NCI-H1694 (cell line): ENCODE results near the gene MYRFL.
"Not testable (repeated sequence)": the region's sequence is repeated elsewhere in the genome, so short reads cannot be mapped to it uniquely, and the experiment has no call there.

ENCODE experiments used
- DNase-seq: peaks from one replicate; lab custom pipeline; 2025; lab: John Stamatoyannopoulos, UW

Gene MYRFL

GRCh38 chr12:69824966-69825560, at the start of gene MYRFL:
Gene MYRFL (plus strand): TSS chr12:69825227. CDS start chr12:69825518, 291 bp downstream.
- no peak for DNase-seq

DNA sequence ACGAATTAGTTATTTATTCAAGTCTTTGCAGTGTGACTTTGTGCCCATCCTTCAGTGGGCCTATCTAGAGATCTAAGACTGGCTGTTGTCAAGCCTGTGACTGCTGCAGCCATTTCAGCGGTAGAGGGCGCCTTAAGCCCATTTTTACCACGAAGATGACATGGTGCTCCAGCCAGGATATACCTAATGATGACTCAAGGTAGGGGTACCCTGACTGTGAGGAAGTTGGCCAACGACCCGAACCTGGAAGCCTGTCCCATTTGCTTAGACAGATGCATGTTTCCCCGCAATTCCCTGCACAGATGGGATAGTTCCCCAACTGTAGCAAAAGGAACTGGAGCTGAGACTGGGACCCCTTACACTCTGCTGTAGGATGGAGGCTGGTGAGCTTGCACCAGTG, 45.1 kb upstream of the MYRFL start:
- no peak for DNase-seq

DNA sequence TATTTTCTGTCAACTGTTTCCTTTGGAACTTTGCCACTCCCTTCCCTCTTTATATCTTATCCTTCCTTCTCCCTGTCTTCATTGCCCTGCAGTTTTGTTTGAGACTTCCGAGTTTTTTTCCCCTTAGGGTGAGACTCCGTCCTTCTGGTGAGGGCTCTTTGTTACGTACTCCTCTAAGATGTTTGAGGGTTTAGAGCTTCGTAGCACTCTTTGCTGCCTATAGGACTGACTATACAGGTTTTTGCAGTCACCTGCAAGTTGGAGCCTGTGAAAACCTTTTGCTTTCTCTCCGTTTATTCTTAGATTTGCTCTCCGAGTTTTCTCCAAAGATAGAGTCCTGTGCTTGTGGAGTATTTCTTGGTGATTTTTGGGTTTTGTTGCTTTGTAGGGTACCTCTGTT, 41.7 kb upstream of the MYRFL start:
- no peak for DNase-seq

- DNase-seq: no peak
Observed at GRCh38 chr12:69789351-69789750, 35.7 kb upstream of the MYRFL start.

DNA sequence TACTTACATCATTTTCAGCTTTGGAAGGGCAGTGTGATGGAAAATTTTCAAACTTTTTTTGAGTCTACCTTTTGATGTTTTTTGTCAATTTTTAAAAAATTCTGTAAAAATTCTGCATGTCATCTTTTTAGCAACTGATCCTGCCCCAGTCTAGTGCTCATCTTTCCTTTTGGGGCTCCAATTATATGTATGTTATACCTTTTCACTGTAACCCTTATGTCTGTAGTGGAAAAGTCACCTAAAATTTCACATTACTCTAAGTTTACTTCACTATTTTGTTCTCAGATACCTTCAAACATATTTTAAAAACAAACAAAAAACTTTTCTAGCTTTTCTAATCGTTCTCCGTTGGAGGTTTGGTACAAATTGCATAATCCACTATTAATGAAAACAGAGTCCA, 32.5 kb upstream of the MYRFL start:
- DNase-seq: no peak

DNA sequence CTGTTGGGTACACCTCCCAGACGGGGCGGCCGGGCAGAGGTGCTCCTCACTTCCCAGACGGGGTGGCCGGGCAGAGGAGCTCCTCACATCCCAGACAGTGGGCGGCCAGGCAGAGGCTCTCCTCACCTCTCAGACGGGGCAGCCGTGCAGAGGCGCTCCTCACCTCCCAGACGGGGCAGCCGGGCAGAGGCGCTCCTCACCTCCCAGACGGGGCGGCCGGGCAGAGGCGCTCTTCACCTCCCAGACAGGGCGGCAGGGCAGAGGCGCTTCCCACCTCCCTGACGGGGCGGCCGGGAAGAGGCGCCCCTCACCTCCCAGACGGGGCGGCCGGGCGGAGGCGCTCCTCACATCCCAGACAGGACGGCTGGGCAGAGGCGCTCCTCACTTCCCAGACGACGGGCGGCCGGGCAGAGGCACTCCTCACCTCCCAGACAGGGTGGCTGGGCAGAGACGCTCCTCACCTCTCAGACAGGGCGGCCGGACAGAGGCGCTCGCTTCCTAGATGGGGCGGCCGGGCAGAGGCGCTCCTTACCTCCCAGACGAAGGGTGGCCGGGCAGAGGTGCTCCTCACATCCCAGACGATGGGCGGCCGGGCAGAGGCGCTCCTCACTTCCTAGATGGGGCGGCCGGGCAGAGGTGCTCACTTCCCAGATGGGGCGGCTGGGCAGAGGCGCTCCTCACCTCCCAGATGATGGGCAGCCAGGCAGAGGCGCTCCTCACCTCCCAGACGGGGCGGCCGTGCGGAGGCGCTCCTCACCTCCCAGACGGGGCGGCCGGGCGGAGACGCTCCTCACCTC, 17.7 kb upstream of the MYRFL start:
- DNase-seq: not testable (repeated sequence)

DNA sequence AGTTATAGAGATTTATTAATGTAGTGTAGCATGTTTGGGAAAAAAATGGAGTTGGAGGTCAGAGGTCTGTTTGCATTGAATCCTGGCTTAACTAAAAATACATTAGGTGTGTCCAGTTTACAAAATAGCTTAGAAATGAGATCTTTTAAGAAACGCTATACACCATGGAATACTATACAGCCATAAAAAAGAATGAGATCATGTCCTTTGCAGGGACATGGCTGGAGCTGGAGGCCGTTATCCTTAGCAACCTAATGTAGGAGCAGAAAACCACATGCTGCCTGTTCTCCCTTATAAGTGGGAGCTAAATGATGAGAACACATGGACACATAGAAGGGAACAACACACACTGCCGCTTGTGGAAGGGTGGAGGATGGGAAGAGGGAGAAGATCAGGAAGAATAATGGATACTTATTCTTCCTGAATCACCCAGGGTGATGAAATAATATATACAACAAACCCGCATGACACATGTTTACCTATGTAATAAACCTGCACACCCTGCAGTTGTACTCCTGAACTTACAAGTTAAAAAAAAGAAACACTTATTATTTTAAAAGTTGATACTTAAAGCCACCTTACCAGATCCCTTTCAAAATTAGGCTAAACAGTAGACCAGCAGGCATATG, 14.0 kb upstream of the MYRFL start:
- DNase-seq: no peak

DNA sequence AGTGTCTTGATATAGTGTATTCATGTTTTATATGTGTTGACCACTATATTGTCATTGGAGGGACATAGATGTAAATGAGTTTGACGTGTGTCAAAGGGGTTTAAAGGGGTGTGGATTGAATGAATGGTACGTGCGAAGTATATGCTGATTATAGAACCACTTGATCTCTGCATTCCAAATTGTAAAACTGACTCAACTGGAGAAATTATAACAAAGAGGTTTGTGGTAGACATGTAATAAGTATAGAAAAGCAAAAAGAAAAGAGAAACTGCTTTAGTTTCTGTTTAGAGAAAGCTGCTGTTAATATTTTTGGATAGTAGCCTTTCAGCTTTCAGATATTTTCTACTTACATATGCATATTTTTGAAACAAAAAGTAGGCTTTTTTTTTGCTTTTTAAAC, 8.9 kb upstream of the MYRFL start:
- no peak for DNase-seq

DNA sequence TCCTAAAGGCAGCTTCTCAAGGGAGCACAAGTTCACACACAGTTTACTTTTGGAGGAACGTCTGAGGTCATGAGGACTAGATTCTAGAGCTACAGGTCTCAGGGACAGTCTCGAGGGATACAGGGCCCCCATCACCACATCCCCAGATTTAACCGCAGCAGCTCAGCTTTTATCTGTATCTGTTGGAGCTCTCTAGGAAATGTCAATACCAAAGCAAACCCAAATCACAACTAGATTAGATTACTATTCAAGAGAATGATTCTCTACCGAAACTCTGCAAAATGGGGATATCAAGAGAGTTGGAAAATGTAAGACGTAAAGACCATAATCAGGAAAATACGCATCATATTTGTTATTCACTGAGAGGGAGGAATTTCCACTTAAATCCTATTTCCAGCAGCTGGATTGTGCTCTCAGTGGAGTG, 4.0 kb upstream of the MYRFL start:
- no peak for DNase-seq

DNA sequence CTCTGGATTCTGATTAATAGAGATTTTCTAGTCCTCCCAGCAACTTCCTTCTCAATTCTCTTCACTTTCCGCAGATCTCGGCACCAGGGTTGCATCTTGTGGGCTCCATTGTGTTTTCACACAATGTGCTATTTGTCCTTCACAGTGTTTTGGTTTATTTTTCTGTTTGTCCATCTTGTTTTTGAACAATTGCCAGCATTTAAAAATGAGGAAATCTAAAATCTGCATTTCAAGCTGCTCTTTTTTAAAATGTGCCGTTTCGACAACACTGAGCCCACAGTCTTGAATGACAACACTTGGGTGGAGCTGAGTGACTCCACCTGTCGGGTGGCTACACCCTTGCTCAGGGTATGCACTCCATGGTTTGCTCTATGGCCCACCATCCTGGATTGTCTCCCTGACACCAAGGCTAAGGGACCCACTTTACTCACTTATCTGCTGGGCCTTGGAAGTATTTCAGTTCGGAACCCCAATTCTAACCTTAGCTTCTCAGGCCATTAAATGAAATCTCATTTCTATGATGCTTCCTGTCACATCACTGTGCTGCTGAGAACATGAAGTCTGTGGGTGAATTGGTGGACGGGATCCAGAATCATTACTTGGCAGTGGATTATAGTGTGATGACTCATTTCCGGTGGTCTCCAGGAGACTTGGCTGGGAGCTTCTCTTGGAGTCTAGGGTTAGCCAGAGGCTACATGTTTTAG, 3.4 kb upstream of the MYRFL start:
- DNase-seq: no peak

DNA sequence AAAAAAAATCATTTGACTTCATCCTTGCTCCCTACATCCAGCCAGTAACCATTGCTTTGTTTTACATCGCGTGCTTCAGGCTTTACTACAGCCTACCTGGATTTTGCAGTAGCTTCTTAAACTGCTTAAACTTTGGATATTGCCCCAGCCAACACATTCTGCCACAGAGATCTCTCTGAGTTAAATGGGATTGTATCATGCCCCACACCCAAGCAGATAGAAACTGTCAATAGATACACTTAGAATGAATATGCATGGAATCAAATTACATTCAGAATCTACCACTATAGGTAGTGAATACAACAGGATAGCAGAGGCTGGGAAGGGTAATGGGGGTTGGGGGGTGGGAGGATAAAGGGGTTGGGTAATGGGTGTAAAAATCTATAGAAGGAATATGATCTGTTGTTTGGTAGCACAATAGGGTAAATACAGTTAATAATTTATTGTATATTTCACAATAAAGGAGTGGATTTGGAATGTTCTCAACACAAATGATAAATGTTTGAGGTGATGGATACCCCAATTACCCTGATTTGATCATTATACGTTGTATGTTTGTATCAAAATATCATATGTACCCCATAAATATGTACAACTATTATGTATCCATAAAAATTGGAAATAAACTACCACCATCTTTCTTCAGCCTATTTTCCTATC, 2.7 kb upstream of the MYRFL start:
- DNase-seq: no peak

- no peak for DNase-seq
Observed at GRCh38 chr12:69824028-69824427, 999 bp upstream of the MYRFL start.

DNA sequence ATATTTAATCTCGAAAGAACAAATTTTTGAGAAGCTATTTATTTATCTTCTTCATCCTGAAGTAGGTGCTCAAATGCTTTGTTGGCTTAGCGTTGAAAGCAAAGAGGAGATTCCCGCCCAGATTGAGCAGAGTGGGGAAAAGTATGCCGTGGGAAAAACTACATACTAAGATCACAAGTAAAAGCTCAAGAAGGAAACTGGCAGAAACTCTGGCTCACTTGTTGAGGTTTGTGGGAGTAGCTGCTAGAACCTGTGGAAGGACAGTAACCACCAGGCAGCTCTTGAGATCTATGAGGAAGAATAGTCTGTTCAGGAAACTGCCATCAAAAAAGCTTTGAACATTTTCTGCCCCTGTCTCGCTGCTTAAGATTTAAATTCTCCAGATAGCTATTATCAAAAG, 3.9 kb downstream of the MYRFL start:
- no peak for DNase-seq

DNA sequence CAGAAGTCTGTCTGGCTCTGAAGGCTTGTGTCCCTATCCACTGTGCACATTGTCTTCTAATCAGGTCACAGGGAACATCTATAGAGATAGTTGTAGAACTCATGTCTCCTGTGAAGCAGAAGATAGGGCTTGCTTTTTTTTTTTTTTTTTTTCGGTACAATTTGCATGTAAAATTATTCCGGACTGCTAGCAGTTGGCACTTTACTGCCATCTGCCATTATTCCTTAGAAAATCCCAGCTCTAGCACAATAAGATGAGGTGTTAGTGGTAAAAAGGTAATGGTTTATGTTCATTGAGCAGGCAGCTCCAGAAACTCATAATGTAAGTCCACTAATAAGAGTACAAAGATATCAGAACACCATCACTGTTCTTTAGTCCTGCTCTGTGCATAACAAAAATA, 8.7 kb downstream of the MYRFL start:
- DNase-seq: no peak

DNA sequence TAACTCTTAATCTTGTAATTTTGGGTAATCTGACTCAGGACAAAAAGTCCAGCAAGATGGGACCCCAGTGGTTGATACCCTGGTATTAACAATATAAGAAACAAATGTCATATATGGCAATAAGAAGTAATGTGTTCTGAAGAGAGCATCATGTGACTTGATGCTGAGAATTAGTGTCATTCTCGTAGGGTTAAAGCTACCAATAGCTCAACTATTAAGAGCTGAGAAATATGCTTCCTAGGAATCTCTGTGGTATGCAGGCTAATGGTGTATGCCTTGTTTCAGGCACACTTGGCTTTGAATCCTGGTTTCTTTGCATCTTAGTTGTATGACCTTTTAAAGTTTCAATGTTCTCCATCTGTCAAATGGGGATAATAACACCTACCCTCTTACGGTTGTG, 9.1 kb downstream of the MYRFL start:
- no peak for DNase-seq

DNA sequence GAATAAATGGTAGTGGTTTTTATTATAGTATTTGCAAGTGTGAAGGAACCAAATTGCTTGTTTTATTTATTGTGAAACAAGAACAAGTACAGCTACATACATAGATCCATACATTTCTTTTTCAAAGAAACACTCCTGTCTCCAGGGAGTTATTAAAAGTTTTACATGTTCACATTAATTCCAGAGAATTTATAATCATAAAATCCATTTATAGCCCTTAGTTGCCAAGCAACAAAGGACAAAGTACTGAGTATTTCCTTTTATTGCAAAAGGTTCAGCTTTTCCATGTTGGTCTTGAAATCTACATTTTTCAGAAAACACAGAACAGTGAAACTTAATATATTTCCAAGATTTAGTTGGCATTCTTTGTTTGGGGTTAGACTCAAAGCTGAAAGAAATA, 9.5 kb downstream of the MYRFL start:
- no peak for DNase-seq

DNA sequence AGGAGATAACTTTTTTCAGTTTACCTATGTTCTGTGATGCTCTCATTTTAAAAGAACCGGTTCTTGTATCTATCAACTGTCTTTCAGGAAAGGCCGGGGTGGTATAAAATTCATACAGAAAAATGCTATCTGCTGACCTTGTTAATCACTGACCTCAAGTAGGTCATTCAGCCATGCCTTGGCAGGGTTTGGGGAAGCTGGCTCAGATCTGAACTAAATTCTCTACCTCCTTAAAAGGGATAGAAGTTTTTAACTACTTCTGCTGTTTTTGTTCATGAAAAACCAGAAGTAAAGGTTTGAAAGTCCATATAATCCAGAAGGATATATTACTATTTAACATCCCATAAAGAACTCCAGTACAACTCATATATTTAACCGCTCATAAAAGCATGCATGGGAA, 10.1 kb downstream of the MYRFL start:
- DNase-seq: no peak

GRCh38 chr12:69836015-69836414, 11.0 kb downstream of the MYRFL start:
- DNase-seq: no peak

DNA sequence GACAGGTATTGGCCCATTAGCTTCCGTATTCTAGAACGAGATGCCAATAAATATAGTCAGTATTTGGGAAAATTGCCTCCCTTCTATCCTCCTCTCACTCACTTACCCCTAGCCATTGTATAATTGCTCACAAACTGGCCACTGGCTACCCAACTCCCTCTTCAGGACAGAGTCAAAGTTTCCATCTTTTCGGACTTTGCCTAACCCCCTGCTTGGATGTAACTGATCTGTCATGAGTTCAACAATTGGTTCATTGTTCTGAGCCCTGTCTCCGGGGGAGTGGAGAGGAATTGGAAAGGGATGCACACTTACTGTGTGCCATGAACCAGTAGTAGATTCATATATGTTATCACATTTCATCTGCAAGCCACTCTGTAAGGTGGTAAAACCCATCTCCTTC, 12.2 kb downstream of the MYRFL start:
- no peak for DNase-seq

- no peak for DNase-seq
Observed at GRCh38 chr12:69837657-69838415, 12.8 kb downstream of the MYRFL start.

GRCh38 chr12:69840727-69841126, 15.7 kb downstream of the MYRFL start:
- DNase-seq: no peak
